Erythroblast (primary cell): Measurements from ENCODE around the gene TCF15.

Experiments used
- GATA1 ChIP-seq: IDR thresholded peaks from 2 replicates; pipeline ENCODE4 v1.6.1; 2011; ENCODE audit warnings: low read depth, mild to moderate bottlenecking, control low read depth, low read length, moderate library complexity
- POLR2A ChIP-seq: IDR thresholded peaks from 2 replicates; pipeline ENCODE4 v1.6.1; 2011; ENCODE audit warnings: mild to moderate bottlenecking, low read length

DNA sequence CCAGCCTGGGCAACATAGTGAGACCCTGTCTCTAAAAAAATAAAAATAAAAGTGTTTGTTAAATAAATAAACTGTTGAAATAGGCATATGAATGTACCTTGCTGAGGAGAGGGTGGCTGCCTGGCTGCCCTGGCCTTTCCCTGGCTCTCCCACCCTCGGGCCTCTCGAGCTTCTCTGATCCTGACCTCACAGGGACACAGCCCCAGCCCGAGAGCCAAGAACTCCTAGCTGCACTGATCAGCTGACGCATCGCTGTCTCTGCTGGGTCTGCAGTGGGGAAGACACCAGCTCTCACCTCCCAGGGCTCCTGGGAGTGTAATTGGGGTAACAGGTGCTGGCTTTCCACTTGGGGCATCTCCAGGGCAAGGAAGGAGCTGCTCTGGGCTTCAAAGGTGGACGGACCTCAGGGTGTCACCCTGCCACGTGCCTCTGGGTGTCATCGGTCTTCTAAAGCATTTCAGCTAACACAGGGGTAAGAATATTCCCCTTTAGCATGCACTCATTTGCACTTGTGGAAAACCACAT is 6.9 kb downstream of the TCF15 start:
- TF ChIP-seq POLR2A: no peak
- no peak for TF ChIP-seq GATA1
